ENCODE measurements around the gene IL22RA2. TPM values are rescaled to one million over a fixed set of nuclear protein-coding genes. Genes with fewer than 3 reads are reported as not detected.
A peak's percentile ranks its signal among the peaks of the same experiment; 100 is the strongest.

The IL22RA2 gene, protein sequence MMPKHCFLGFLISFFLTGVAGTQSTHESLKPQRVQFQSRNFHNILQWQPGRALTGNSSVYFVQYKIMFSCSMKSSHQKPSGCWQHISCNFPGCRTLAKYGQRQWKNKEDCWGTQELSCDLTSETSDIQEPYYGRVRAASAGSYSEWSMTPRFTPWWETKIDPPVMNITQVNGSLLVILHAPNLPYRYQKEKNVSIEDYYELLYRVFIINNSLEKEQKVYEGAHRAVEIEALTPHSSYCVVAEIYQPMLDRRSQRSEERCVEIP
- not detected in 2 replicates for total RNA-seq (2021)
- long read RNA-seq, result 0 reads

DNA sequence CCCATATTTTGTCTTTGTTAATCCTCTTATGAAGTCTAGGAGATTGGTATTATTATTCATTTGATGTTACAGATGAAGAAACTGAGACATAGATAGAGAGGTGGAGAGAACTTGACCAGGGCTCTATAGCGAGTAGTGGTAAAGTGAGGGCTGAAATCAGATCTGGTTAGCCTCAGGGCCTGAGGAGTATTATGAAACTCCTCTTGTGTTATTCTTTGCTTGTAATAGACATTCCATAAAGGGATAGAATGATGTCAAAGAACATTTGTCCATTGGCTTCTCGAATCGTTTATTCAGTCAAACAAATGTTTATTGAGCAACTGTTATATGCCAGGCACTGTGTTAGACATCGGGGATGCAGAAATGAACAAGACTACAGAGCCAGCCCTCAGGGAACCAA, at the start of gene IL22RA2:
Gene IL22RA2, minus strand, starts transcription at position 144 of the 400 bp plus-strand sequence. CDS start 11,895 bp downstream, outside the sequence.
- no peak within 1 kb of the TSS for H3K23ac ChIP-seq (ENCODE audit: insufficient read length, low read depth, low read length)
- H2AK5ac ChIP-seq (ENCODE audit: insufficient read length, low read length), result no peak within 1 kb of the TSS
- TF ChIP-seq, protein P1, sequence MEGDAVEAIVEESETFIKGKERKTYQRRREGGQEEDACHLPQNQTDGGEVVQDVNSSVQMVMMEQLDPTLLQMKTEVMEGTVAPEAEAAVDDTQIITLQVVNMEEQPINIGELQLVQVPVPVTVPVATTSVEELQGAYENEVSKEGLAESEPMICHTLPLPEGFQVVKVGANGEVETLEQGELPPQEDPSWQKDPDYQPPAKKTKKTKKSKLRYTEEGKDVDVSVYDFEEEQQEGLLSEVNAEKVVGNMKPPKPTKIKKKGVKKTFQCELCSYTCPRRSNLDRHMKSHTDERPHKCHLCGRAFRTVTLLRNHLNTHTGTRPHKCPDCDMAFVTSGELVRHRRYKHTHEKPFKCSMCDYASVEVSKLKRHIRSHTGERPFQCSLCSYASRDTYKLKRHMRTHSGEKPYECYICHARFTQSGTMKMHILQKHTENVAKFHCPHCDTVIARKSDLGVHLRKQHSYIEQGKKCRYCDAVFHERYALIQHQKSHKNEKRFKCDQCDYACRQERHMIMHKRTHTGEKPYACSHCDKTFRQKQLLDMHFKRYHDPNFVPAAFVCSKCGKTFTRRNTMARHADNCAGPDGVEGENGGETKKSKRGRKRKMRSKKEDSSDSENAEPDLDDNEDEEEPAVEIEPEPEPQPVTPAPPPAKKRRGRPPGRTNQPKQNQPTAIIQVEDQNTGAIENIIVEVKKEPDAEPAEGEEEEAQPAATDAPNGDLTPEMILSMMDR (conservative IDR thresholded peaks at IDR 0.05), result no peak
- peak within 1 kb of the TSS in 1 of 3 experiments; percentile 82; a peak in 1 of 7 replicates for H3K27ac Mint-ChIP-seq
- H4K8ac ChIP-seq (replicated peaks; ENCODE audit: insufficient read length, low read depth, low read length), result no peak within 1 kb of the TSS
- H2BK5ac ChIP-seq (ENCODE audit: insufficient read length, low read length), result no peak within 1 kb of the TSS
- no peak within 1 kb of the TSS for H2BK15ac ChIP-seq (ENCODE audit: low read depth, low read length)
- no peak within 1 kb of the TSS for H3K4ac ChIP-seq (ENCODE audit: low read depth, low read length)
- no peak within 1 kb of the TSS for H3K18ac ChIP-seq (ENCODE audit: insufficient read length, low read depth, low read length)
- H3K27me3 ChIP-seq (ENCODE audit: insufficient read depth, low read length), result no peaks in the 10 kb centered on the region
- WGBS (ENCODE audit: extremely low coverage, insufficient read length, low lambda C conversion rate), result no CpG with 5 or more reads among the region's 4 CpGs
- no peaks in the 10 kb centered on the region for H3K79me1 ChIP-seq (ENCODE audit: insufficient read depth, low read depth, low read length, poor library complexity, severe bottlenecking)
- no peak within 1 kb of the TSS for H2BK20ac ChIP-seq (ENCODE audit: low read depth, low read length, poor library complexity, severe bottlenecking)
- no peak within 1 kb of the TSS for H3K14ac ChIP-seq (ENCODE audit: insufficient read depth, low read length)
- H3K27ac ChIP-seq (ENCODE audit: insufficient read length, low read depth, low read length), result no peak within 1 kb of the TSS
- H3K4me3 Mint-ChIP-seq, result no peak within 1 kb of the TSS
- no peaks in the 10 kb centered on the region for H3K23me2 ChIP-seq (ENCODE audit: insufficient read length, low read depth, low read length, poor library complexity, severe bottlenecking)
- H2BK12ac ChIP-seq (ENCODE audit: insufficient read length, low read depth, low read length), result no peak within 1 kb of the TSS
- no peak within 1 kb of the TSS for H2AFZ ChIP-seq (ENCODE audit: low read length)
- H2BK120ac ChIP-seq (ENCODE audit: low read depth, low read length, poor library complexity, severe bottlenecking), result no peak within 1 kb of the TSS
- H3K56ac ChIP-seq (ENCODE audit: insufficient read length, low read depth, low read length), result no peak within 1 kb of the TSS
- peaks cover 4% of the 10 kb centered on the region; the same call in 1 of the 2 replicates for H3K4me1 ChIP-seq (ENCODE audit: insufficient read depth, low read length)
- H4K91ac ChIP-seq (ENCODE audit: insufficient read length, low read depth, low read length), result no peak within 1 kb of the TSS
- peaks cover 27% of the 10 kb centered on the region in 2 experiments for H3K4me1 Mint-ChIP-seq
- no peaks in the 10 kb centered on the region for H3K79me2 ChIP-seq (ENCODE audit: insufficient read depth, low read length)
- no peak within 1 kb of the TSS for H3T11ph ChIP-seq (ENCODE audit: low read length)
- peaks cover 6% of the 10 kb centered on the region for H3K27me3 Mint-ChIP-seq (ENCODE audit: low read depth)
- peaks cover 9 to 26% of the 10 kb centered on the region in 2 experiments; a peak in 4 of 5 replicates for H3K9me3 Mint-ChIP-seq
- H3K9me3 ChIP-seq (ENCODE audit: control insufficient read depth, low read depth, low read length), result no peaks in the 10 kb centered on the region
- DNase-seq, result no peak
- H3K36me3 Mint-ChIP-seq (ENCODE audit: insufficient read depth in 1 of 3, low read depth in 3 of 3), result peaks cover 12 to 16% (median 13%) of the 10 kb centered on the region in 3 experiments; a peak in 6 of 7 replicates
- H4K5ac ChIP-seq (ENCODE audit: insufficient read length, low read depth, low read length), result no peak within 1 kb of the TSS
- no peaks in the 10 kb centered on the region for H4K20me1 ChIP-seq (ENCODE audit: control insufficient read depth, insufficient read depth, insufficient read length)
- no peak within 1 kb of the TSS for H3K4me2 ChIP-seq (ENCODE audit: insufficient read depth, insufficient read length, low read length)
- H3K9ac ChIP-seq (ENCODE audit: extremely low read depth, insufficient read length, low read length), result no peak within 1 kb of the TSS
